Measurements from ENCODE around the gene OR8S1. TPM values are rescaled to one million over a fixed set of nuclear protein-coding genes. Genes with fewer than 3 reads are reported as not detected.
A peak's percentile ranks its signal among the peaks of the same experiment; 100 is the strongest.
"Not testable (repeated sequence)": the region's sequence is repeated elsewhere in the genome, so short reads cannot be mapped to it uniquely, and the experiment has no call there.

Gene OR8S1
- total RNA-seq, 1 donor from 2014 or later = not detected

DNA sequence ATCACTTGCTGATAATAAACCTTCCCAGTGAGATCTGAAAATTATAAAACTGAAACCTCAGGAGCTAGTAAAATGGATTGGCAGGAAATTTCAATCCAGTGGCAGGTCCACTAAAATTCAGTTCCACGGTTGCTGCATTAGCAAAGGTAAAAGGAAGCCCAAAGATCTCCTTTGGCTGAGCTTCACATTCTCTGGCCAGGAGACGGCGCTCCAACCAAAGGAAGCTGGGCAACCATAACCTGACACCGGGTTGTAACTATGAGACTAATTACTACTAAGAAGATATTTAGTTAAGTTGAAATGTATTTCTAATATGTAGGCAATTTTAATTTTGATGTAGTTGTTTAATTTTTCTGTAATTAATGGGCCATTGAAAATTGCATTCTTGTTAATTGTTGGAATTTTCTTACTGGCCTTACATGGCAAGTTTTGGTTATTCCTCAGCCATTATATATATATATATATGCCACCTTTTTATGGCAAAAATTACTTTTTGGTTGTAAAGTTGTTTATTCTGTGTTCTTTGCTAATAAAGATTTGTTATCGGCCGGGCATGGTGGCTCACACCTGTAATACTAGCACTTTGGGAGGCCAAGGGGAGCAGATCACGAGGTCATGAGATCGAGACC is 17.0 kb downstream of the OR8S1 start:
- DNase-seq (ENCODE audit: extremely low spot score, unreplicated experiment) = no peak
- peaks cover 2% of the 10 kb centered on the region for H3K9me3 Mint-ChIP-seq (ENCODE audit: unreplicated experiment)
- H3K4me1 Mint-ChIP-seq (ENCODE audit: unreplicated experiment) = no peaks in the 10 kb centered on the region
- no peak overlapping the region for H3K27ac Mint-ChIP-seq (ENCODE audit: unreplicated experiment)
- H3K4me3 Mint-ChIP-seq (ENCODE audit: unreplicated experiment) = no peak overlapping the region
- no peaks in the 10 kb centered on the region for H3K36me3 Mint-ChIP-seq (ENCODE audit: unreplicated experiment)
- peaks cover 9% of the 10 kb centered on the region for H3K27me3 Mint-ChIP-seq (ENCODE audit: unreplicated experiment)
- peak; percentile 41 for TF ChIP-seq CTCF (IDR thresholded peaks at IDR 0.05)

GRCh38 chr12:48545833-48546469 is 20.5 kb downstream of the OR8S1 start:
- no peak for TF ChIP-seq CTCF (IDR thresholded peaks at IDR 0.05)
- H3K36me3 Mint-ChIP-seq (ENCODE audit: unreplicated experiment) = no peaks in the 10 kb centered on the region
- peaks cover 11% of the 10 kb centered on the region for H3K27me3 Mint-ChIP-seq (ENCODE audit: unreplicated experiment)
- H3K27ac Mint-ChIP-seq (ENCODE audit: unreplicated experiment) = no peak overlapping the region
- H3K4me1 Mint-ChIP-seq (ENCODE audit: unreplicated experiment) = no peaks in the 10 kb centered on the region
- no peak for DNase-seq (ENCODE audit: extremely low spot score, unreplicated experiment)
- H3K9me3 Mint-ChIP-seq (ENCODE audit: unreplicated experiment) = no peaks in the 10 kb centered on the region
- no peak overlapping the region for H3K4me3 Mint-ChIP-seq (ENCODE audit: unreplicated experiment)

DNA sequence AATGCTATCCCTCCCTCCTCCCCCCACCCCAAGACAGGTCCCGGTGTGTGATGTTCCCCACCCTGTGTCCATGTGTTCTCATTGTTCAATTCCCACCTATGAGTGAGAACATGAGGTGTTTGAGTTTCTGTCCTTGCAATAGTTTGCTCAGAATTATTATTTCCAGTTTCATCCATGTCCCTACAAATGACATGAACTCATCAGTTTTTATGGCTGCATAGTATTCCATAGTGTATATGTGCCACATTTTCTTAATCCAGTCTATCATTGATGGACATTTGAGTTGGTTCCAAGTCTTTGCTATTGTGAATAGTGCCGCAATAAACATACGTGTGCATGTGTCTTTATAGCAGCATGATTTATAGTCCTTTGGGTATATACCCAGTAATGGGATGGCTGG is 21.6 kb downstream of the OR8S1 start:
- not testable (repeated sequence) for H3K36me3 Mint-ChIP-seq (ENCODE audit: unreplicated experiment); H3K4me1 Mint-ChIP-seq (ENCODE audit: unreplicated experiment)

GRCh38 chr12:48551636-48552035 is 26.2 kb downstream of the OR8S1 start:
- not testable (repeated sequence) for DNase-seq (ENCODE audit: extremely low spot score, unreplicated experiment); H3K36me3 Mint-ChIP-seq (ENCODE audit: unreplicated experiment); H3K4me1 Mint-ChIP-seq (ENCODE audit: unreplicated experiment); H3K27ac Mint-ChIP-seq (ENCODE audit: unreplicated experiment); H3K9me3 Mint-ChIP-seq (ENCODE audit: unreplicated experiment); H3K4me3 Mint-ChIP-seq (ENCODE audit: unreplicated experiment); H3K27me3 Mint-ChIP-seq (ENCODE audit: unreplicated experiment)

More for the DNA sequence above, 21.6 kb downstream of the OR8S1 start:
- not testable (repeated sequence) for DNase-seq (ENCODE audit: extremely low spot score, unreplicated experiment); H3K27ac Mint-ChIP-seq (ENCODE audit: unreplicated experiment); H3K9me3 Mint-ChIP-seq (ENCODE audit: unreplicated experiment); H3K4me3 Mint-ChIP-seq (ENCODE audit: unreplicated experiment)
- peaks cover 12% of the 10 kb centered on the region for H3K27me3 Mint-ChIP-seq (ENCODE audit: unreplicated experiment)

GRCh38 chr12:48553666-48554343 is 28.4 kb downstream of the OR8S1 start:
- H3K27ac Mint-ChIP-seq (ENCODE audit: unreplicated experiment); DNase-seq (ENCODE audit: extremely low spot score, unreplicated experiment); H3K4me3 Mint-ChIP-seq (ENCODE audit: unreplicated experiment); H3K9me3 Mint-ChIP-seq (ENCODE audit: unreplicated experiment); H3K36me3 Mint-ChIP-seq (ENCODE audit: unreplicated experiment); H3K4me1 Mint-ChIP-seq (ENCODE audit: unreplicated experiment); H3K27me3 Mint-ChIP-seq (ENCODE audit: unreplicated experiment): not testable (repeated sequence)

GRCh38 chr12:48556631-48557030 is 31.2 kb downstream of the OR8S1 start:
- no peaks in the 10 kb centered on the region for H3K9me3 Mint-ChIP-seq (ENCODE audit: unreplicated experiment)
- no peak overlapping the region for H3K27ac Mint-ChIP-seq (ENCODE audit: unreplicated experiment)
- peaks cover 2% of the 10 kb centered on the region for H3K27me3 Mint-ChIP-seq (ENCODE audit: unreplicated experiment)
- DNase-seq (ENCODE audit: extremely low spot score, unreplicated experiment) = no peak
- no peaks in the 10 kb centered on the region for H3K4me1 Mint-ChIP-seq (ENCODE audit: unreplicated experiment)
- no peak for TF ChIP-seq CTCF (IDR thresholded peaks at IDR 0.05)
- no peaks in the 10 kb centered on the region for H3K36me3 Mint-ChIP-seq (ENCODE audit: unreplicated experiment)
- no peak overlapping the region for H3K4me3 Mint-ChIP-seq (ENCODE audit: unreplicated experiment)
